Skeletal muscle tissue (tissue), 4 donors: ENCODE results near the gene RASGEF1C. TPM values are rescaled to one million over a fixed set of nuclear protein-coding genes. Genes with fewer than 3 reads are reported as not detected.

Experiments
- H3K27ac ChIP-seq: one replicate; pipeline ENCODE4 v1.7.0; 2013; ENCODE audit warnings: mild to moderate bottlenecking, low read depth, low read length, inconsistent platforms
- H3K27me3 ChIP-seq, 3 donors: one replicate each; pipeline ENCODE4 v1.7.0; 2013; ENCODE audit warnings: low read length in 3 of 3; ENCODE audit not compliant: control insufficient read depth in 3 of 3, insufficient read depth in 3 of 3
- H3K36me3 ChIP-seq, 3 donors: one replicate each; pipeline ENCODE4 v1.7.0; 2013; ENCODE audit warnings: low read length in 3 of 3; ENCODE audit not compliant: control insufficient read depth in 3 of 3, insufficient read depth in 3 of 3
- H3K4me1 ChIP-seq, 3 donors: one replicate each; pipeline ENCODE4 v1.7.0; 2013; ENCODE audit warnings: low read length in 3 of 3, mild to moderate bottlenecking in 3 of 3; ENCODE audit not compliant: control insufficient read depth in 3 of 3, insufficient read depth in 3 of 3
- H3K4me3 ChIP-seq, 3 donors: one replicate each; pipeline ENCODE4 v1.7.0; 2013; ENCODE audit warnings: low read length in 3 of 3
- H3K9ac ChIP-seq, 3 donors: one replicate each; pipeline ENCODE4 v1.7.0; 2013; ENCODE audit warnings: low read length in 3 of 3, mild to moderate bottlenecking in 3 of 3, moderate library complexity in 2 of 3, low read depth in 1 of 3
- H3K9me3 ChIP-seq, 3 donors: one replicate each; pipeline ENCODE4 v1.7.0; 2013; ENCODE audit warnings: low read length in 3 of 3; ENCODE audit not compliant: control insufficient read depth in 3 of 3
- total RNA-seq: library from RNA; depleted of rRNA; stranded (reverse); fragments of >200 nt; gene quantifications from one replicate; pipeline ENCODE4 v1.2.3, GENCODE V29; 2014
- donor health status: Osteomylitis.

The RASGEF1C gene
- total RNA-seq, 1 donor from 2014 or later, result 5.7 TPM

- peaks cover 15 to 21% (median 16%) of the 10 kb centered on the region in 3 donors for H3K27me3 ChIP-seq
Measured at GRCh38 chr5:180204276-180204819, 4.7 kb downstream of the RASGEF1C start.

GRCh38 chr5:180202939-180203573, 6.0 kb downstream of the RASGEF1C start:
- Histone ChIP-seq H3K4me1 (no peaks in the 10 kb centered on the region), H3K4me3 (no peak overlapping the region), H3K9ac (no peak overlapping the region), H3K27me3 (peaks cover 9 to 16% (median 15%) of the 10 kb centered on the region in 3 donors), H3K36me3 (no peaks in the 10 kb centered on the region), H3K9me3 (no peaks in the 10 kb centered on the region), H3K27ac (no peak overlapping the region)

More at GRCh38 chr5:180204276-180204819, 4.7 kb downstream of the RASGEF1C start:
- H3K27ac ChIP-seq, result no peak overlapping the region
- no peak overlapping the region for H3K4me3 ChIP-seq
- H3K36me3 ChIP-seq, result no peaks in the 10 kb centered on the region
- H3K9me3 ChIP-seq, result no peaks in the 10 kb centered on the region
- no peak overlapping the region for H3K9ac ChIP-seq
- peaks cover 0 to 5% (median 2%) of the 10 kb centered on the region in 3 donors for H3K4me1 ChIP-seq

- no peak overlapping the region for H3K27ac ChIP-seq
- no peaks in the 10 kb centered on the region for H3K4me1 ChIP-seq
- H3K36me3 ChIP-seq, result no peaks in the 10 kb centered on the region
- H3K9ac ChIP-seq, result no peak overlapping the region
- peaks cover 0 to 9% (median 9%) of the 10 kb centered on the region in 3 donors for H3K27me3 ChIP-seq
- no peak overlapping the region for H3K4me3 ChIP-seq
- no peaks in the 10 kb centered on the region for H3K9me3 ChIP-seq
Measured at GRCh38 chr5:180201051-180201987, 7.7 kb downstream of the RASGEF1C start.

GRCh38 chr5:180199390-180199789, 9.6 kb downstream of the RASGEF1C start:
- Histone ChIP-seq H3K27me3 (peaks cover 0 to 9% (median 9%) of the 10 kb centered on the region in 3 donors), H3K9me3 (no peaks in the 10 kb centered on the region), H3K9ac (no peak overlapping the region), H3K4me1 (no peaks in the 10 kb centered on the region), H3K4me3 (no peak overlapping the region), H3K36me3 (no peaks in the 10 kb centered on the region), H3K27ac (no peak overlapping the region)

- no peaks in the 10 kb centered on the region for H3K36me3 ChIP-seq
- no peaks in the 10 kb centered on the region for H3K4me1 ChIP-seq
- no peak overlapping the region for H3K27ac ChIP-seq
- H3K9me3 ChIP-seq, result no peaks in the 10 kb centered on the region
- no peak overlapping the region for H3K9ac ChIP-seq
- no peak overlapping the region for H3K4me3 ChIP-seq
- H3K27me3 ChIP-seq, result peaks cover 0 to 9% (median 9%) of the 10 kb centered on the region in 3 donors
Measured at GRCh38 chr5:180198208-180198607, 10.8 kb downstream of the RASGEF1C start.

- Histone ChIP-seq H3K9me3 (no peaks in the 10 kb centered on the region), H3K9ac (no peak overlapping the region), H3K4me3 (no peak overlapping the region), H3K27ac (no peak overlapping the region), H3K36me3 (no peaks in the 10 kb centered on the region), H3K27me3 (peaks cover 0 to 9% (median 9%) of the 10 kb centered on the region in 3 donors), H3K4me1 (no peaks in the 10 kb centered on the region)
Measured at GRCh38 chr5:180197016-180197702, 11.9 kb downstream of the RASGEF1C start.

GRCh38 chr5:180194410-180195345, 14.3 kb downstream of the RASGEF1C start:
- no peak overlapping the region for H3K27ac ChIP-seq
- no peaks in the 10 kb centered on the region for H3K36me3 ChIP-seq
- peaks cover 0 to 4% (median 0%) of the 10 kb centered on the region in 3 donors for H3K9me3 ChIP-seq
- no peaks in the 10 kb centered on the region for H3K4me1 ChIP-seq
- no peak overlapping the region for H3K4me3 ChIP-seq
- no peak overlapping the region for H3K9ac ChIP-seq
- peaks cover 0 to 9% (median 5%) of the 10 kb centered on the region in 3 donors for H3K27me3 ChIP-seq

- Histone ChIP-seq H3K9me3 (peaks cover 0 to 4% (median 0%) of the 10 kb centered on the region in 3 donors), H3K9ac (no peak overlapping the region), H3K27ac (no peak overlapping the region), H3K4me1 (no peaks in the 10 kb centered on the region), H3K36me3 (no peaks in the 10 kb centered on the region), H3K4me3 (no peak overlapping the region), H3K27me3 (peaks cover 0 to 7% (median 2%) of the 10 kb centered on the region in 3 donors)
Measured at GRCh38 chr5:180193749-180194375, 15.1 kb downstream of the RASGEF1C start.
